GM20000 (cell line): ENCODE data around the gene PDGFD.

ENCODE experiments used
- DNase-seq: peaks from one replicate; pipeline ENCODE4 v3.0.0; 2012; ENCODE audit warnings: low spot score
- CTCF ChIP-seq: IDR thresholded peaks from 2 replicates; pipeline ENCODE4 v1.5.1; 2012; ENCODE audit warnings: mild to moderate bottlenecking, control low read depth; ENCODE audit errors: extremely low read depth, missing control alignments

PDGFD gene

GRCh38 chr11:103923451-103923931 lies 240.5 kb downstream of the PDGFD start:
- no peak for TF ChIP-seq CTCF
- no peak for DNase-seq

- DNase-seq = no peak
- no peak for TF ChIP-seq CTCF
Observed at GRCh38 chr11:103920933-103921332, 243.0 kb downstream of the PDGFD start.

GRCh38 chr11:103920449-103920848 lies 243.5 kb downstream of the PDGFD start:
- no peak for TF ChIP-seq CTCF
- DNase-seq = no peak

GRCh38 chr11:103910721-103911120 lies 253.2 kb downstream of the PDGFD start:
- no peak for TF ChIP-seq CTCF
- no peak for DNase-seq

- TF ChIP-seq CTCF = no peak
- no peak for DNase-seq
Observed at GRCh38 chr11:103907548-103908455, 256.1 kb downstream of the PDGFD start.

GRCh38 chr11:103907136-103907535 lies 256.8 kb downstream of the PDGFD start:
- DNase-seq = no peak
- TF ChIP-seq CTCF = no peak

GRCh38 chr11:103906291-103906867 lies 257.6 kb downstream of the PDGFD start:
- DNase-seq = no peak
- TF ChIP-seq CTCF = no peak
